Left ventricle myocardium inferior (tissue), 1 donor: ENCODE data around the gene SYT2. TPM values are rescaled to one million over a fixed set of nuclear protein-coding genes. Genes with fewer than 3 reads are reported as not detected.
"Not testable (repeated sequence)": the region's sequence is repeated elsewhere in the genome, so short reads cannot be mapped to it uniquely, and the experiment has no call there.

Source experiments
- DNase-seq: peaks from one replicate; pipeline ENCODE4 v3.0.0-alpha.2; 2020
- H3K27ac ChIP-seq: fragments of 200-600 bp; replicated peaks from 2 replicates; pipeline ENCODE4 v1.8.0; 2021
- H3K27me3 ChIP-seq: fragments of 200-600 bp; 2 replicates; pipeline ENCODE4 v1.8.0; 2021; ENCODE audit warnings: low read depth
- H3K36me3 ChIP-seq: fragments of 200-600 bp; 2 replicates; pipeline ENCODE4 v1.8.0; 2021
- H3K4me1 ChIP-seq: fragments of 200-600 bp; 2 replicates; pipeline ENCODE4 v1.8.0; 2021
- H3K4me3 ChIP-seq: fragments of 200-600 bp; 2 replicates; pipeline ENCODE4 v1.8.0; 2021; ENCODE audit warnings: mild to moderate bottlenecking, moderate library complexity
- H3K9me3 ChIP-seq: fragments of 200-600 bp; replicated peaks from 2 replicates; pipeline ENCODE4 v1.8.0; 2021
- intact Hi-C: fragments of 100-400 bp; cut with micrococcal nuclease; formaldehyde crosslinking; loops from one replicate; pipeline ENCODE4 v1.11.0; 2022
- total RNA-seq: library from RNA; stranded (reverse); fragmentation: NEBNext Ultra II Directional; extraction: Animal tissue kit (Norgen Biotek cat#: 25700); gene quantifications from one replicate; pipeline ENCODE4 v1.2.1, GENCODE V29; 2021
- TF ChIP-seq, protein P1 (sequence below): fragments of 200-600 bp; IDR thresholded peaks from 2 replicates; pipeline ENCODE4 v1.8.0; 2021; ENCODE audit warnings: antibody characterized with exemption, mild to moderate bottlenecking, borderline replicate concordance
- donor health status: DM: no; HTN: yes; CAD: no; lungs with severe emphysema.

The SYT2 gene
- total RNA-seq, 1 donor from 2014 or later, result not detected

DNA sequence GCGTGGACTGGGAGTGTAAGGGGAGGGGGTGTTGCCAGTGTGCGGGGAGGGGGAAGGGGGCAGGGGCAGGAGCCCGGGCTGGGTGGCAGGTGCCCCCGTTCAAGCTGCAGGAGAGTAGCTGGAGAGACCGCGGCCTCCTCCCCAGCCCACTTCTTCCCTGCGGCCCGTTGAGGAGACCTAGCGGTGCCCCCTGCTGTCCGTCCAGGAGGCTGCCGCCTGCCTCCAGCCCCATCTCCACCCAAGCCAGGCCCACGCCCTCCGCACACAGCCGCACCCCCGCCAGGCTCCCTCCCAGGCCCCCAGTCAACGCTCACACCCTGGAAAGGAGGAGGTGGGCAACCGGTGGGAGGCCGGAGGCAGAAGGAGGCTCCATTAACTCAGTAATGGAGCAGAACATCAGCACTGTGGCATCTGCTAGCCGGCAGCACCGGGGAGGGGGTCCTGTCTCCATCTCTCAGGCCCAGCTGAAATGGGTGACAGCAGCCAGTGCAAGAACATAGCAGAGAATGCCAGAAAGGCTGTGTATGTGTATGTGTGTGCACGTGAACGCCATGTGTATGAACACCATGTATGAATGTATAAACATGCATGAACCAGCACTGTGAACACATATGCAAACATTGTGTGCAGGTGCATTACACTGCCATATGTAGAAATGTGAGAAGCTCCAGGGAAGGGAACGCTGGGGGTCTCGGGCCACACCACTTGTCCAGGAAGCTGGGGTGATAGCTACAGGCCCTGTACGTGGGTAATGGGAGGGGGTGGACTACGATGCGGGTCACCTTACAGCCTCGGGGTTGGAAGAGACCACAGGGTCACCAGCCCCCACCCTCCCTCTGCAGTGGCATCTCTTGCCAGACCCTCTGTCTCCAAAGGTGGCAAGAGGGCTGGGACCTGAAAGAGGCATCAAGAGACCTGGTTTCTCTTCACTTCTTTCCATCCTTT, 84.6 kb downstream of the SYT2 start:
- peak; percentile 72 for DNase-seq
- H3K4me3 ChIP-seq, result no peak overlapping the region
- no peak overlapping the region for H3K27ac ChIP-seq
- peaks cover 3% of the 10 kb centered on the region for H3K27me3 ChIP-seq
- no peaks in the 10 kb centered on the region for H3K36me3 ChIP-seq
- H3K4me1 ChIP-seq, result peaks cover 35% of the 10 kb centered on the region
- intact Hi-C loops, result no loop called here
- TF ChIP-seq, protein P1, sequence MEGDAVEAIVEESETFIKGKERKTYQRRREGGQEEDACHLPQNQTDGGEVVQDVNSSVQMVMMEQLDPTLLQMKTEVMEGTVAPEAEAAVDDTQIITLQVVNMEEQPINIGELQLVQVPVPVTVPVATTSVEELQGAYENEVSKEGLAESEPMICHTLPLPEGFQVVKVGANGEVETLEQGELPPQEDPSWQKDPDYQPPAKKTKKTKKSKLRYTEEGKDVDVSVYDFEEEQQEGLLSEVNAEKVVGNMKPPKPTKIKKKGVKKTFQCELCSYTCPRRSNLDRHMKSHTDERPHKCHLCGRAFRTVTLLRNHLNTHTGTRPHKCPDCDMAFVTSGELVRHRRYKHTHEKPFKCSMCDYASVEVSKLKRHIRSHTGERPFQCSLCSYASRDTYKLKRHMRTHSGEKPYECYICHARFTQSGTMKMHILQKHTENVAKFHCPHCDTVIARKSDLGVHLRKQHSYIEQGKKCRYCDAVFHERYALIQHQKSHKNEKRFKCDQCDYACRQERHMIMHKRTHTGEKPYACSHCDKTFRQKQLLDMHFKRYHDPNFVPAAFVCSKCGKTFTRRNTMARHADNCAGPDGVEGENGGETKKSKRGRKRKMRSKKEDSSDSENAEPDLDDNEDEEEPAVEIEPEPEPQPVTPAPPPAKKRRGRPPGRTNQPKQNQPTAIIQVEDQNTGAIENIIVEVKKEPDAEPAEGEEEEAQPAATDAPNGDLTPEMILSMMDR, result peak; percentile 82
- H3K9me3 ChIP-seq, result no peaks in the 10 kb centered on the region

DNA sequence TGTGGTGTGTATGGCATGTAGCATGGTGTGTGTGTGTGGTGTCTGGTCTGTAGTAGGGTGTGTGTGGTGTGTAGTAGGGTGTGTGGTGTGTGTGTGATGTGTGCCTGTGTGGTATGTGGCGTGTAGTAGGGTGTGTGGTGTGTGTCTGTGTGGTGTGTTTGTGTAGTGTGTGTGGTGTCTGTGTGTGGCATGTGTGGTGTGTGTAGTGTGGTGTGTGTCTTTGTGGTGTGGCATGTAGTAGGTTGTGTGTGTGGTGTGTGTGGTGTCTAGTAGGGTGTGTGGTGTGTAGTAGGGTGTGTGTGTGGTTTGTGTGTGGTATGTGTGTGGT, 85.5 kb downstream of the SYT2 start:
- Histone ChIP-seq H3K4me3 (no peak overlapping the region), H3K27ac (no peak overlapping the region), H3K36me3 (no peaks in the 10 kb centered on the region), H3K4me1 (peaks cover 35% of the 10 kb centered on the region), H3K9me3 (no peaks in the 10 kb centered on the region), H3K27me3 (no peaks in the 10 kb centered on the region)
- no peak for DNase-seq
- intact Hi-C loops, result no loop called here
- TF ChIP-seq, protein P1, result no peak

DNA sequence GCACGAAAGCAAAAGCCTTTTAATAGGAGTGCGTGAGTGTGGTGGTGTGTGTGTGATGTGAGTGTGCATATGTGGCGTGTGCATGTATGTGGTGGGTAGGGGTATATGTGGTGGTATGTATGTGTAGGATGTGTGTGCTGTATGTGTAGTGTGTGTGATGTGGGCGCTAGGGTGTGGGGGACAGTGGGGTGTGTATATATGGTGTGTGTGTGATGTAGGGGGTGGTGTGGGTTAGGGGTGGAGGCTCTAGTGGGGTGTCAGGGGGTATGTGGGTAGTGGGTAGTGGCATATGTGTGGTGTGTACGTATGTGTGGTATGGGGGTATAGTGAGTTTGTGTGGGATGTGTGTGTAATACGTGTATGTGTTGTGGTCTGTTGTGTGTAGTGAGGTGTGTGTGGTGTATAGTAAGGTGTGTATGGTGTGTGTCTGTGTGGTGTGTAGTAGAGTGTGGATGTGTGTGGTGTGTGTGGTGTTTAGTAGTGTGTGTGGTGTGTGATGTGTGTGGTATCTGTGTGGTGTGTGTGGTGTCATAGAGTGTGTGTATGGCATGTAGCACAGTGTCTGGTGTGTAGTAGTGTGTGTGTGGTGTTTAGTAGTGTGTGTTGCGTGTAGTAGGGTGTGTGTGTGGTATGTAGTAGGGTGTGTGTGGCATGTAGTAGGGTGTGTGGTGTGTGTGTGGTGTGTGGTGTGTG, 86.0 kb downstream of the SYT2 start:
- Histone ChIP-seq H3K27ac (no peak overlapping the region), H3K27me3 (no peaks in the 10 kb centered on the region), H3K4me3 (no peak overlapping the region), H3K9me3 (no peaks in the 10 kb centered on the region), H3K36me3 (no peaks in the 10 kb centered on the region), H3K4me1 (peaks cover 40% of the 10 kb centered on the region)
- TF ChIP-seq, protein P1, result no peak
- DNase-seq, result no peak
- intact Hi-C loops, result no loop called here

DNA sequence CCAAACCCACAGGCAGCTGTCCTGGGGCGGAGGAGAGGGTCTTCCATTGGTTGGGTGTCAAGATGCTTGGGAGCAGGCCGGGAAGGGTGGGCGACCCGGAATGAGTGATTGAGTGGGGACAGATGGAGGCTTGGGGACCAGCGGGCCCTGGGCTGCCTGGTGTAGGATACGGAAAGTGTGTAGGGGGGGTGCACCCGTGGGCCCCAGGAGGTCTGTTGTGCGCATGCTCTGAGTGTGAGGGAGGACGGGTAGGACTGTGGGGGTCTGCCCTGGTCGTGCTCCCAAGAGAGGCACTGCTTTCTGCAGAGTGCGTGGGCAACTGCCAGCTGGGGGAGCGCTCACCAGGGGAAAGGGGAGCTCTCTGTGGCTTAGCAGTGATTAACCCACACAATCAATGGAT, 86.8 kb downstream of the SYT2 start:
- H3K9me3 ChIP-seq, DNase-seq, H3K27me3 ChIP-seq, intact Hi-C loops, H3K4me3 ChIP-seq, H3K36me3 ChIP-seq: not testable (repeated sequence)
- Histone ChIP-seq H3K4me1 (peaks cover 47% of the 10 kb centered on the region), H3K27ac (peak overlapping the region; percentile 36)

DNA sequence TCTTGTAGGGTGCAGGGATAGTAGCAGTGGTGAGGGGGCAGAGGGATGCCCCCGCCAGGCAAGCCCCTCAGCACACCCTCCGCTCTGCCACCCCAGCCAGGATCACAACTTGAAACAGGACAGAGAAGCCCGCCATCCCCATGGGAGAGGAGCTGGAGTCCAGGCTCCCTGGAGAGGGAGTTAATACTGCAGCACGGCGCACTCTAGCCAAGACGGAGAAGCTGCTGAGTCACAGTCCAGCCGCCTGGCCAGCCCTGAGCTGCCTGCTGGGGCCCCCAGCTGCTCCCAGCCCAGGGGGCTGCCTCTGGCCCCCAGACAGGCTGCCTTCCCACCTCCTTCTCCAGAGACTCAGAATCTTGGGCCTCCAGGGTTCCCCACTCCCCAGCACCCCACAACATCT, 87.2 kb downstream of the SYT2 start:
- Histone ChIP-seq H3K27me3 (no peaks in the 10 kb centered on the region), H3K4me1 (peaks cover 50% of the 10 kb centered on the region), H3K4me3 (no peak overlapping the region), H3K36me3 (no peaks in the 10 kb centered on the region), H3K27ac (peak overlapping the region; percentile 36), H3K9me3 (no peaks in the 10 kb centered on the region)
- intact Hi-C loops, result no loop called here
- TF ChIP-seq, protein P1, result no peak
- DNase-seq, result peak; percentile 49

DNA sequence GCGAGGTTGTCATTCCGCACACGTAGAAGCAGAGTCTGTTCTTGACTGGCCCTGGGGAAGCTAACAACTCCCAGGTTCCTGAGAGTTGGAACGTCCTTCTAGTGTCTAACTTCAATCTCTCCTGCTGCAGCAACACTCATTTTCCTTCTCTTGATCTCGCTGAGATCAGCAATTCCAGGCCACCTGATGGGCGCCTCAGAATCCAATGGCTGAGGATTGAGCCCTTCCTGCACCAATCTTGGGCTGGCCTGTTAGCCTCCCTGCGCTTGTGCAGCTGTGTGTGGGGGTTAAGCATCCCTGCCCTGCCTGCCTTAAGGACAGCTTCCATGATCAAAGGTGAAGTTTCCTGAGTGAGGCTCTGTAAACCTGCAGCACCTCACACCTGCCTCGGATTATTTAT, 87.9 kb downstream of the SYT2 start:
- no peak for DNase-seq
- Histone ChIP-seq H3K4me3 (no peak overlapping the region), H3K27me3 (no peaks in the 10 kb centered on the region), H3K36me3 (no peaks in the 10 kb centered on the region), H3K27ac (no peak overlapping the region), H3K9me3 (no peaks in the 10 kb centered on the region), H3K4me1 (peaks cover 48% of the 10 kb centered on the region)
- TF ChIP-seq, protein P1, result no peak
- intact Hi-C loops, result no loop called here
